ENCODE results near the gene KCTD3.

- TF ChIP-seq CTCF (conservative IDR thresholded peaks at IDR 0.05; ENCODE audit: low read depth, low read length) (no peak), EZH2 (IDR thresholded peaks at IDR 0.05; ENCODE audit: low read length, unreplicated experiment) (no peak), EZH2phosphoT487 (IDR thresholded peaks at IDR 0.05; ENCODE audit: borderline replicate concordance, low read length) (no peak)
Measured at GRCh38 chr1:215603319-215603718, 36.2 kb downstream of the KCTD3 start.

Data from PC-3 (cell line).